Glomerular visceral epithelial cell (primary cell): ENCODE measurements around the gene GNB1L.

Experiments
- DNase-seq: peaks from one replicate; pipeline ENCODE4 v3.0.0-alpha.2; 2016; ENCODE audit errors: extremely low spot score

GNB1L gene

DNA sequence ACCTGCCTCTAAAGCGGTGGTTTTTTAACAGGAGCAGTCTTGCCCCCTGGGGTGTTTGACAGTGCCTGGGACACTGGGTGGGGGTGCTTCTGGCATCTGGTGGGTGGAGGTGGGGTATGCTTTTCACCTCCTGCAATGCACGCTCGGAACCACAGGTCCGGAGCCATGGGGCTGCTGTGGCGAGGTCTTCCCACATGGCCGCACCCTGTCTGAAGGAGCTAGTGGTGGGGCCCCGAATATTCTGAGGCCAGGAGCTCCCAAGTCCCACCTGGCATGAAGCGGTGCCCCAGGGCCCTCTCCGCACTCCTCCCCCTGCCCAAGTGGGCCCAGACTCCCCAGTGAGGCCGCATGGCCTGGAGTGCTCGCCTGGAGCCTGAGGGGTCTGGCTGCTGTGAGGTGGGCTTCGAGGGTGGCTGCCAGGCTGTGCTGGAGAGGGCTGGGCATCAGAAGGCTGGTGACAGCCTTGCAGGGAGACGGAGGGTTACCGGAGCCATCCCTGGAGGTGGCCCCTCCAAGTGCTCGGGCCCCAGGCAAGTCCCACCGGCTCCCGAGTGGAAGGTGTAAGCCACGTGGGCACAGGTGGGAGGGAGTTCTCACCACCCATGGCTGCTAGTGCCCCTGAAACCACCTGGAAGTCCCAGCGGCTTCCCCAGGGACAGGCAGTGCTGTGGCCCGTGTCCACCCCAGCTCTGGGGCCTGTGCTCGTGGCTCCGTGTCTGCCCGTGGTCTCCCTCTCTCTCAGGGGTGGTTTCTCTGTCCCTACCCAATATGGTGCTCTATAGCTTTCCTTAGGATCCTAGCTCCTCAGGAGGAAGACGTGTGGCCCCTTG is 79.0 kb downstream of the GNB1L start:
- DNase-seq = no peak

DNA sequence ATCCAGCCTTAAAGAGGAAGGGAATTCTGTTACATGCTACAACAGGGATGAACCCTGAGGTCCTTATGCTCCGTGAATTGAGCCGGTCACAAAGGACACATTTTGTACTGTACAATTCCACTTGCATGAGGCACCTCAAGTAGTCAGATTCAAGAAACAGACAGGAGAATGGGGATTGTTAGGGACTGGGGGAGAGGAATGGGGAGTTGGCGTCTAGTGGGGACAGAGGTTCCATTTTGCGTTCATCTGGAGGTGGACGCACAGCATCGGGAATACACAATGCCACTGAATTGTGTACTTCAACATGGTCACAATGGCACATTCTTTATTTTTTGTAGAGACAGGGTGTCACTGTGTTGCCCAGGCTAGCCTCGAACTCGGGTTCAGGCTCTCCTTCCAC is 80.0 kb downstream of the GNB1L start:
- no peak for DNase-seq

DNA sequence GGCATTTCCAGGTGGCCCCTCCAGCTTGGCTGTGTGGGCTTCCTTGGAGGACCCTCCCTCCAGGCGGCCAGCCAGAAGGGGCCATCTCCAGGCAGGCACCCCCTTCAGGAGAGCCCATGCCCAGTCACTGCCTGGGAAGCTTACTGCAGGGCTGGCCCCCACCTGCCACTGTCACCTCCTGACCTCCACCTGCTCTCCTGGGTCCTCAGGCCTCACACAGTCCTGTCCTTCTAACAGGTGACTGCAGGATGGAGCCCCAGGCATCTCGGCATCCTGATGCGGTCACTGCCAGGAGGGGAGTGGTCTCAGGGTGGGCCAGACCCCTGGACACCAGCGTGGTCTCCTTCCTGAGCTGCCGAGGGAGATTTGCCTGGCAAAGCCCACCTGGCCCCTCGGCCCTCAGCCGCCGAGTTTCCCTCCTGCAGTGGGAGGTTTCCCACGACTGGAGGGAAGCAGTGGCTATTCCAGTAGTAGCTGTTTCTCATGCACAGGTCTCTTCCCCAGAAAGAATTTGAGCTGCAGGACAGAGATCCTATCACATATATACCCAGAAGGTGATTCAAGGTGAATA is 81.1 kb downstream of the GNB1L start:
- DNase-seq = no peak

DNA sequence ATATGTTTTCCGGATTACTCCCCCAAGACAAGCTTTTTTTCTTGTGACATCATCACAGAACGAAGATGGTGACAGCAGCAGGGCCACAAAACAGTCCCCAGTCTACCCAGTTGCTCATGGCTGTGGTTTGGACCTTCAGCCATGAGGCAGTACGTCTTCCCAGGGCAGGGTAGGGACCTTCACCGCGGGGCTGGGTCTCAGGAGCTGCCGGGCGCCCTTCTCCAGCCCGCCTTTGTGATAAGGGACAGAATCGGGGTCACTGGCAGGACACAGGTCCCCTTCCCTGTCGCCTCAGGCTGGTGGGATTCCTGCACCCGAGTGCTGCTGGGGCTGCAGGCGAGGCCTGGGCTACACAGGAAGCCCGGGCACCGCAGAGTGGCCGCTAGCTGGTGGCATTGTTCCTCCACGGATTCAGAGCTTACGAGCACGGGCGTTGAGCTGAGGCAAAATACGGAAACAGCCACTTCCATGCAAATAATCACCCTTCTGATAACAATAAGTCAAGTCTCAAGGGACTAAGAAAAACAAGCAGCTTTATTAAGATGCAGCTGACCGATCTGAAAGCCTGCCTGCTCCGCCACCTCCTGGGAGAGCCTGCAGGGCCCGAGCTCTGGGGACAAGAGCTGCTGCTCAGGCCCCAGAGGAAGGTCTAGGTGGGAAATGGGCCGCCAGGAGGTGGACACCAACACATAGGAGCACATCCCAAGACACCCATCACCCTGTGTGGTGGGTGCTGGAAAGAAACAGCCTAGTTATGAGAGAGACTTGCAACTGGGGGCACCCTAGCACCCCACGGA is 81.8 kb downstream of the GNB1L start:
- DNase-seq = no peak

DNA sequence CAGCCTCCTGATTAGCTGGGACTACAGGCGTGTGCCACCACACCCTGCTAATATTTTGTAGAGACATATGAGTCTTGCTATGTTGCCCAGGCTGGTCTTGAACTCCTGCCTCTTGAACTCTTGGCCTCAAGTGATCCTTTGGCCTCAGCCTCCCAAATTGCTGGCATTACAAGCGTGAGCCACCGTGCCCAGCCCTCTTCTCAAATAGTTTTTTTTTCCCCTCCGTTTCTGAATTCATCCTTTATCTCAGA is 82.3 kb downstream of the GNB1L start:
- DNase-seq = no peak

DNA sequence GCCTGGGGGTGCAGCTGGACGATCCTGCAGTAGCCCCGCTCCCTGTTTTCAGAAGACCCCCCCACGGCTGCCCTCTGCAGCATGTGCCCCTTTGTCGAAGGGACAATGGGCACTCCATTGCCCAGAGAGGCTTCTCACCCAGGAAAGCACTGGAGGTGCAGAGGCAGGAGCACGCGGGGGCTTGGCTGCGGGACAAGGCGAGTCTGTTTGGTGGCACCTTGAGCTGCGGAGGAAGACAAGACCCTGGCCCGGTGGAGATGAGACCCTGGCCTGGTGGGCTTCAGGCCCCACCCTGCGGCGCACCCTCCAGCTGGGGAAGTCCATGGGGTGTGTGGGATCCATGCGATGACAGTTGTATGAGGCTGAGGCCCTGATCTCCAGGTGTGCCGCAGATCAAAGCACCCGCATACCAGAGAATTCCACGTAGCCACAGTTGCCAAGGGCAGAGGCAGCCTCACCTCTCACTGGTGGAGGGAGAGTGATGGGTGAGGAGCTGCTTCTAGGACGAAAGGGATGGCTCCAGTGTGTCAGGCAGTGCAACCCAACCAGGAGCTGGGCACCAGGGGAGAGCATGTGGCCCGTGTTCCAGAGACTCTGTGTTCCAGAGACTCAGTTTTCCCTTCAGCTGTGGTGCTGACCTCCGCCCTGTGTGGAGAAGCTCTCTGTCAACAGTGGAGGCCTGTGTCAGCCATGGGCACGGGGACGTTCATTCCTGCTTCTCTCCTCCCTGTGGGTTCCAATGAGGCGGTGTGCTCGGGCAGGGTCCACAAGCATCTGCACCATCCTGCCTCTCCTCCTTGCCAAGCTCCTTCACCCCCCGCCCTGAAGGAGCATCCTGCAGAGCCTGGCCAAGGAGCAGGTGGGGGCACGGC is 84.1 kb downstream of the GNB1L start:
- DNase-seq = no peak

DNA sequence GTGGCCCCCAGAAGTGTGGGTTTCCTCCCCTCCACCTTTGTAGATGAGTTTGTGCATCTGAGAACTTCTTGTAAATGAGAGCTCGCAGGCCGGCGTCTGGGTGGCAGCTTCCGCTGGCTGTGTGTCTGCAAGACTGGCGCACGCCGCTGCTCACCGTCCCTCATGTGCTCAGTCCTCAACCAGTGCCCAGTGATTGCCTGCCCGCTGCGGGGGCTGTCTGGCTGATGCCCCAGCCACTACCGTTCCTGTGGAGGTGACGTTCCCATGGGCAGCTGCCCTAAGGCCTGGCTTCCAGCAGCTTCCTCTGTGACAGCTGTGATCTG is 85.3 kb downstream of the GNB1L start:
- no peak for DNase-seq

DNA sequence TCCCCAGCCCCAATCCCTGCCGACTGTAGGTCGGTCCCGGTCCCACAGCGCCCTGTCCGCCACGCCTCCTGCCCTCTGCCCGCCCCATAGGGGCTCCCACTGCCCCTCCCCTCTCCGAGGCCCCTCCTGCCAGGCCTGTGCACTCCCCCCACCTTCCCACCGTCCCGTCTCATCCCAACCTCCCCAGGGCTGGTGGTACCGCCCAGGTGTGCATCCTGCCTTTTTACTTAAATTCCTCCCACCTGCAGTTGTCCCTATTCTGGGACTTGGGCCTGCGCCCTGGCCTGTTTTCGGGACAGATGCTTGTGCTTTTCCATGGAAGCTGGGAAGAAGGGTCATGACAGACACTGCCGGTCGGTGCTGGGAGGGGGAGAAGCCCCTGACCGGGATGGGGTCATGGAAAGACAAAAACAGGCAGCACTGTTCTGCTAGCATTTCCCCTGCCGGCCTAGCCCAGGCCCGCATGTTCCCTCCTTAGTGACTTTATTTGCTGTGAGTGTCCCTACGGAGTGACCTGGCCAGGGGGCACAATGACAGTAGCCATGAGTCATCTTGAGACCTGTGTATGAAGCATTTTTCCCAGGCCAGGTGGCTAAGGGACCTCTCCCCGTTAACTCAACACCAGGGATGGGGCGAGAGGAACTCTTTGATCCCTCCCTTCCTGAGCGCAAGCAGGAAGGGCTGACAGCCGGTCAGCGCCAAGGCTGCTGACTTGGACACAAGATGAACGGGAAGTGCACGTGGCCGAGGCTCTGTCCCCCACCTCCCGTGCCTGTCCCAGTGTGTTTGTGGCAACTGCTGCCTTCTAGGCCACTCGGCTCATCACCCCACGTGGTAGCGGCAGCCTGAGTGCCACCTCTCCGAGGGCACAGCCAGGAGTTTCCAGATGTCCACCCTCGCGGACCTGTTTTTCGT is 87.0 kb downstream of the GNB1L start:
- no peak for DNase-seq

DNA sequence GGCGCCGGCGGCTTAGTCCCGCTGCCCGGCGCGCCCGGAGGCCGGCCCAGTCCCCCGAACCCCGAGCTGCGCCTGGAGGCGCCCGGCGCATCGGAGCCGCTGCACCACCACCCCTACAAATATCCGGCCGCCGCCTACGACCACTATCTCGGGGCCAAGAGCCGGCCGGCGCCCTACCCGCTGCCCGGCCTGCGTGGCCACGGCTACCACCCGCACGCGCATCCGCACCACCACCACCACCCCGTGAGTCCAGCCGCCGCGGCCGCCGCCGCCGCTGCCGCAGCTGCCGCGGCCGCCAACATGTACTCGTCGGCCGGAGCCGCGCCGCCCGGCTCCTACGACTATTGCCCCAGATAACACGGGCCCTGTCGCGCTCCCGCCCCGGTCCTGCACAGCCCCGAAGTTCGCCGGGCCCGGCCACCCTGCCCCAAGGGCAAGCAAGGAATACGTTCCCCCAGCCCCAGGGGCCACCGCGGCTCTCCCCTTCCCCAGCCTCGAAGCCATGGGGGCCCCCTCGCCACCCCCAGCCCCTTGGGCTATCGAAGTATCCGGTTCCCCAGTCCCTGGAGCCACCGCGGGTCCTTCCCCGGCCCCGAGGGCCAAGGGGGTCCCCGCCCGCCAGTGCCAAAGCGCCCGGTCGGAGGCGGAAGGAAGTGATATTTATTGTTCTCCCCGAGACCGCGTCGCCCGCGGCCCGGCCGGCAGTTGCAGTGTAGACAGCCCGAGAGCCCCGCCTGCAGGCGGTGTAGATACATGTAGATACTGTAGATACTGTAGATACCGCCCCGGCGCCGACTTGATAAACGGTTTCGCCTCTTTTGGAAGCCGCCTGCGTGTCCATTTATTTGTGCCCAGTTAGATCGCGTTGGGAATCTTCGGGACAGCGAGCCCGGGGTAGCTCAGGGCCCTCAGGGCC is 87.9 kb downstream of the GNB1L start:
- peak; percentile 9 for DNase-seq

DNA sequence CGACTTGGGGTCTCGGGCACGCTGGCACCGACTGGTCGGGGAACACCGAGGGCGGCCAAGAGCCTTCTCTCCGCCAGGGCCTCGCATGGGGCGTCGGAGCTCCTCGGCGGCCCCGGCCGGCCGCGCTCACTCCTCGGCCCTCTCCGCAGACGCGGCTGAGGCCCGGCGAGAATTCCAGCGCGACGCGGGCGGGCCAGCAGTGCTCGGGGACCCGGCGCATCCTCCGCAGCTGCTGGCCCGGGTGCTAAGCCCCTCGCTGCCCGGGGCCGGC is 88.5 kb downstream of the GNB1L start:
- DNase-seq = no peak

DNA sequence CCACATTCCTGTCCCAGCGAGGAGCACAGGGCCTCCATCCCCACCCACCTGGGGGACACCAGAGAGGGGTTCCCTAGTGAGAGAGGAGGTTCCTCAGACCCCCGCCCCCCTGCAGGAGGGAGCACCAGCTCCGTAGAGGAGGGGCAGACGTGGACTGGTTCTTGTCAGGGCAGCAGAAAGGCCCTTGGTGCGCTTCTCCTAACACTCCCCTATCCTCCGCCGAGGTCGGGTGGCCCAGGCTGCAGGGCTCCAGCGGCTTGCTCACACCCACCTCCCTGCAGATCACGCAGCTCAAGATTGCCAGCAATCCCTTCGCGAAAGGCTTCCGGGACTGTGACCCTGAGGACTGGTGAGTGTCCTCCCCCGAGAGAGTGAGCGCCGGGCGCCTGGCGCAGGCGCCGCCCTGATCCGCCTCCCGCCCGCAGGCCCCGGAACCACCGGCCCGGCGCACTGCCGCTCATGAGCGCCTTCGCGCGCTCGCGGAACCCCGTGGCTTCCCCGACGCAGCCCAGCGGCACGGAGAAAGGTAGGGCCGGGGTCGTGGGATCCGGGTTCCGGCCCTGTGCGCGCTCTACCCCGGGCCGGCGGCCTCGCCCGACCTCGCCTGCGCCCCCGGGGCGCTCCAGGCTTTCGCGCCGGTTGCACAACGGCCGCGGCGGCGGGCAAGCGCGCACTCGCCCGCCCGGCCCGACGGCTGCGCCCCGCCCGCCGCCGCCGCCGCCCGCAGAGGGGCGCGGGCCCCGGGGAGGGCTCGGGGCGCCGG is 89.0 kb downstream of the GNB1L start:
- DNase-seq = no peak

DNA sequence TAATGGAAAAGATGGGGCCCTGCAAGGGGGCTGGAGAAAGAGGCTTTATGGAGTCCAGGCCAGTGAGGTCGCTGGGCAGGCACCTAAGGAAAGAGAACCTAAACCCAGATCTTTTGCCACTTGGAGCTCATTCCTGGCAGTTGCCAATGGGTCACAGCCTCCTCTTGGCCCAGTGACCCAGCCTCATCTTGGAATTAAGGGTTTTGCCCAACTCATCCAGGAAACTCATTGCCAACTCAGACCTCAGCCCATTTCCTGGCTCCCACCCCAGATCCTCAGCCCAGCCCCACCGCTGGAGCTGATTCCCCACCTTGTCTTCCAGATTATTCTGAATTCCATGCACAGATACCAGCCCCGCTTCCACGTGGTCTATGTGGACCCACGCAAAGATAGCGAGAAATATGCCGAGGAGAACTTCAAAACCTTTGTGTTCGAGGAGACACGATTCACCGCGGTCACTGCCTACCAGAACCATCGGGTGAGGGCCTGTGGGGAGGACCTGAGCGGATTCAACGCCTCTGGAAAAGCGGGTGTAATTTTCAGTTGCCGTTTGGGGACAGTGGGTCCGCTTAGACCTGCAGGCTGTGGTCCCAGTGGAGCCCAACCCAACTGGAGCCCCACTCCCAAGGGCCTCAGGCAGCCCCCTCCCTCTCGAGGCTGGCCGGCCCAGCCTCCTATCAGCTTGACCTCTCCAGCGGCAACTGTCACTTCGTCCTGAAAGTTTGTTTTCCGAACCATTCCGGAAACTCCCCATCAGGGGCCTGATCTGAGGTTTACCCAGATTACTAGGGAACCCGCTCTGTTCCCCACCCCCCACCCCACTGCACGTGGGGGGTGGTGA is 89.8 kb downstream of the GNB1L start:
- DNase-seq = no peak

DNA sequence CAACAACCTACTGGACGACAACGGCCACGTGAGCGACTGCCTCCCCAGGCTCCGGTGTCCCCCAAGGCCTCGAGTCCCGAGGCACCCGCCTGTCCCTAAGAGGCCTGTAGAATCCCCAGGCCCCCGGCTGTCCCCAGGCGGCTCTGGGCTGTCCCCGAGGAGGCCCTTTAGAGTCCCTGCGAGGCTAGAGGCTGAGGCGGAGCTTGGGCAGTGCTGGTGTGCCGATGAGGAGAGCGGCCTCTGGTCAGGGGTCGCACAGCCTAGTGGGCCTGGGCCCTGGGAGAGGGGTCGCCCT is 90.4 kb downstream of the GNB1L start:
- no peak for DNase-seq

DNA sequence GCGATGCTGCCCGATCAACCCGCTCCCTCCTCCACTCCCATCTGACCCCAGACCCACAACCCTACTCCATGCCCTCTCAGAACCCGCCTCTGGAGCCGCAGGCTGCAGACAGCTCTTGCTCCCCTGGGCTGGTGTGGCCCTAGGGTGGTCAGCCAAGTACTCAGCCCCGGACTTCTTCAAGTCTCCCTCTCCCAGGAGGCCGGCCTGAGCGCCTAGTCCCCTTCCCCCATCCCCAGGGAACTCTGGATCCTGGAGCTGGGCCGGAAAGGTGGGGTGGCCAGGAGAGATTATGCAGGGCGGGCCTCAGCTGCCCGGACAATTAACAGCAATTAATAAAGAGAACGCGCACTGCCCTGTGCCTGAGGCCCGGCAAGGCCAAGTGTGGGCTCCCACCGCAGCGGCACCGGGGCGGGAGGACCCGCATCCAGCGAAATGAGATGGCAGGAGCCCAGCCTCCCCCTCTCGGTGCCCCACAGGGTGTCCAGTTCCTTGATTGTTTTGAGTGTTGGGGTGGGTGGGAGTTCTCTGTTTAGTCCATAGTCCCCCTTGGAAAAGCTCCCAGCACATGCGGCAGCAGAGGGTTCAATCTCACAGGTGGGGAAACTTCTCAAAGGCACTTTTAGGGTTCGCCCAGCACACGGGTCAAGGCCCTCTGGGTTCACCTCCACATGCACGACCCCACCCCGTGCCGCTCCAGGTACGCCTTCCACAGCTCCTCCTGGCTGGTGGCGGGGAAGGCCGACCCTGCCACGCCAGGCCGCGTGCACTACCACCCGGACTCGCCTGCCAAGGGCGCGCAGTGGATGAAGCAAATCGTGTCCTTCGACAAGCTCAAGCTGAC is 91.0 kb downstream of the GNB1L start:
- DNase-seq = no peak

DNA sequence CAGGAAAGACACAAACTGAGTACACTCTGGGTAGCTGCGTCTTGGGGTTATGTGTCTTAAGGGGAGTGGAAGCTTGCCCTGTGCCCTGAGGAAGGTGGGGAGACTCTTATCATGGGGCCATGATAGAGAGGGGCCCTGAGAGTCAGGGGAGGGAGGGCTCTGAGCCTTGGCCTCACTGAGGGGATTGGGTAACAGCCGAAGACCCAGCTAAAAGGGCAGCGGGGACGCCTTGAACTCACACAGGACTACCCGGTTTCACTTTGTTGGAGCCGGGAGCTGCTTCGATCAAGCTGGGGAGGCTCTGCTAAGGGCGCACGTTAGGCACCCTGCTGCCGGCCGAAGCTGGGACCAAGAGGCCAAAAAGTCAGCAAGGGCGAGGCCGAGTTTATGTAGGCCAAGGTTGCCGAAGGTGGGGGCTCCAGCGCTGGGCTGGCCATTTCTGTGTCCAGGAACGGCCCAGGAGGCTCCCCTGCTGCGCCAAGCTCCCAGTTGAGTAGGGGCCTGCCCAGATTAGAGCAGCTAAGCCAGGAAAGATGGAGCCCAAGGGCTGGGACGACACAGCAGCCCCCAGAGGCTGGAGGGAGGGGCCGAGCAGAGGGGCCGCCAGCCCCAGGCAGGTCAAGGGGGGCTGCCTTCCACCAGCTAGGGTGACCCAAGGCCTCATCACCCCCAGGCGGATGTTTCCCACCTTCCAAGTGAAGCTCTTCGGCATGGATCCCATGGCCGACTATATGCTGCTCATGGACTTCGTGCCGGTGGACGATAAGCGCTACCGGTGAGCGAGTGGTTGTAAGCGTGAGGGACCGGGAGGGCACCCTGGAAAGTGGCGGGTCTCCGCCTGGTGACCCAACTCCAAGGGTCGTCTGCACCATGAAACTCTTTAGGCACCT is 91.9 kb downstream of the GNB1L start:
- DNase-seq = no peak

DNA sequence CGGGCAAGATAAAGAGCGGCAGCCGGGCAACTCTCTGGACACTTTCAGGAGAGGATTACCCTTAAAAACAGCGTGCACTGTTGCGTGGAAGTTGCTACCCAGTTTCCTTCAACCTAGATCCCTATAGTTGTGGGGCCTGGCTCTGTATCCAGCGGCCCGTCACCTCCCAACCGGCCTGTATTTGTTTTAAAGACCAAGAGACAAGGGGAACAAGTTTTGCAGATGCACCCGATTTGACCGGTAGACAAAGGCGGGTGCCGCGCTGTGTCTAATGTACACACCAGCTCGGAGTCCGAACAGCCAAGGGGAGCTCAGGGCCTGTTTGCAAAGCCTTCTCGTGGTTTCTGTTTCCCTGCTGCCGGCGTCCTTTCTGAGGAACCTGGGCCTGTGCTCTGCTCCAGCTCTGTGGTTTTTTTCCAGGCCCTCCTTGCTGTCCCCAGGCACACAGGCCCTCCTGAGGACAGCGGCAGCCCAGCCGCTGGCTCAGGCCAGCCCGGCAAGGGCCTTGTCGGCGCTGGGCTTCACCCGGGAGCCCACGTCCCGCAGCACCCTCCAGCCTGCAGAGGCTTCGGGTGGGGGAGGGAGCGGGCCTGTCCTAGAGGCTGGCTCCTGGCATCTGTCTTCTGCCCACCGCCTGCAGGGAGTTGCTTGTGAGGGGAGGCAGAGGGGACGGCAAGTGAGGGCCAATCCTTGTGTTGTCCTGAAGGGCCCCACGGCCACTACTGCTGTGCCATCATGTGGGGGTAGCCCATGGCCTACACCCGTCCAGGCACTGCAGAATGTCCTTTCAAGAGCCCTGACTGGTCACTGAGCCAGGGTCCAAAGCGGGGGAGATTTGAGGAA is 92.7 kb downstream of the GNB1L start:
- DNase-seq = no peak
